Stimulated activated memory B cell treated with anti-CD40 and anti-IgM and Interleukin-4, amounts not matched to agents 10 μg/mL and 1 μg/mL and 100 μg/mL, for 72 hours (primary cell): ENCODE data around the gene OTOG.

Source experiments
- ATAC-seq: fragments of 150-1000 bp; cut with Tn5 transposase; 2 replicates; pipeline ENCODE4 v1.10.0; 2021
- H3K27ac Mint-ChIP-seq: one replicate; pipeline ENCODE4 v1.8.0; 2022; ENCODE audit warnings: mild to moderate bottlenecking, mixed read lengths
- H3K27me3 Mint-ChIP-seq: one replicate; pipeline ENCODE4 v1.8.0; 2022; ENCODE audit warnings: mixed read lengths
- H3K36me3 Mint-ChIP-seq: one replicate; pipeline ENCODE4 v1.8.0; 2022; ENCODE audit warnings: mixed read lengths
- H3K4me1 Mint-ChIP-seq: one replicate; pipeline ENCODE4 v1.8.0; 2022; ENCODE audit warnings: mixed read lengths
- H3K4me3 Mint-ChIP-seq: one replicate; pipeline ENCODE4 v1.8.0; 2022; ENCODE audit warnings: mild to moderate bottlenecking, moderate library complexity, mixed read lengths
- H3K9me3 Mint-ChIP-seq: one replicate; pipeline ENCODE4 v1.8.0; 2022; ENCODE audit warnings: mixed read lengths

OTOG gene

GRCh38 chr11:17543574-17544180, 3.4 kb upstream of the OTOG start:
- Mint-ChIP-seq H3K27ac (no peak overlapping the region), H3K9me3 (peaks cover 2% of the 10 kb centered on the region), H3K27me3 (peaks cover 56% of the 10 kb centered on the region), H3K4me1 (peaks cover 8% of the 10 kb centered on the region), H3K4me3 (no peak overlapping the region), H3K36me3 (no peaks in the 10 kb centered on the region)
- ATAC-seq, result no peak

GRCh38 chr11:17544181-17544622, 2.9 kb upstream of the OTOG start, which contains the start of gene USH1C:
Gene USH1C (minus strand): TSS chr11:17544416. CDS start chr11:17544307, 109 bp downstream.
- no peak within 1 kb of the TSS for H3K4me3 Mint-ChIP-seq
- H3K27ac Mint-ChIP-seq, result no peak within 1 kb of the TSS
- H3K27me3 Mint-ChIP-seq, result peaks cover 60% of the 10 kb centered on the region
- no peaks in the 10 kb centered on the region for H3K36me3 Mint-ChIP-seq
- H3K9me3 Mint-ChIP-seq, result peaks cover 2% of the 10 kb centered on the region
- ATAC-seq, result no peak
- peaks cover 8% of the 10 kb centered on the region for H3K4me1 Mint-ChIP-seq

GRCh38 chr11:17546240-17546639, 819 bp upstream of the OTOG start:
- Mint-ChIP-seq H3K27ac (no peak overlapping the region), H3K27me3 (peaks cover 69% of the 10 kb centered on the region), H3K4me1 (peaks cover 8% of the 10 kb centered on the region), H3K9me3 (peaks cover 2% of the 10 kb centered on the region), H3K36me3 (no peaks in the 10 kb centered on the region), H3K4me3 (no peak overlapping the region)
- no peak for ATAC-seq

- Mint-ChIP-seq H3K27ac (no peak overlapping the region), H3K4me1 (peaks cover 8% of the 10 kb centered on the region)
- ATAC-seq, result no peak
Measured at GRCh38 chr11:17547932-17548331, 873 bp downstream of the OTOG start.

GRCh38 chr11:17548444-17548843, 1.4 kb downstream of the OTOG start:
- no peak overlapping the region for H3K27ac Mint-ChIP-seq
- peaks cover 8% of the 10 kb centered on the region for H3K4me1 Mint-ChIP-seq
- no peak overlapping the region for H3K4me3 Mint-ChIP-seq
- peaks cover 77% of the 10 kb centered on the region for H3K27me3 Mint-ChIP-seq
- no peak for ATAC-seq
- peaks cover 2% of the 10 kb centered on the region for H3K9me3 Mint-ChIP-seq
- H3K36me3 Mint-ChIP-seq, result no peaks in the 10 kb centered on the region

More at GRCh38 chr11:17547932-17548331, 873 bp downstream of the OTOG start:
- Mint-ChIP-seq H3K27me3 (peaks cover 77% of the 10 kb centered on the region), H3K4me3 (no peak overlapping the region), H3K9me3 (peaks cover 2% of the 10 kb centered on the region), H3K36me3 (no peaks in the 10 kb centered on the region)

GRCh38 chr11:17550450-17551346, 3.6 kb downstream of the OTOG start:
- Mint-ChIP-seq H3K27me3 (peaks cover 62% of the 10 kb centered on the region), H3K36me3 (no peaks in the 10 kb centered on the region), H3K4me3 (no peak overlapping the region), H3K9me3 (no peaks in the 10 kb centered on the region), H3K27ac (no peak overlapping the region), H3K4me1 (peaks cover 8% of the 10 kb centered on the region)
- no peak for ATAC-seq

- no peak overlapping the region for H3K4me3 Mint-ChIP-seq
- H3K4me1 Mint-ChIP-seq, result peaks cover 8% of the 10 kb centered on the region
- H3K9me3 Mint-ChIP-seq, result no peaks in the 10 kb centered on the region
- no peak for ATAC-seq
- H3K27ac Mint-ChIP-seq, result no peak overlapping the region
- no peaks in the 10 kb centered on the region for H3K36me3 Mint-ChIP-seq
- peaks cover 55% of the 10 kb centered on the region for H3K27me3 Mint-ChIP-seq
Measured at GRCh38 chr11:17551347-17552040, 4.4 kb downstream of the OTOG start.

- peaks cover 7% of the 10 kb centered on the region for H3K4me1 Mint-ChIP-seq
- H3K27ac Mint-ChIP-seq, result no peak overlapping the region
- H3K4me3 Mint-ChIP-seq, result no peak overlapping the region
- ATAC-seq, result no peak
- peaks cover 50% of the 10 kb centered on the region for H3K27me3 Mint-ChIP-seq
- H3K36me3 Mint-ChIP-seq, result no peaks in the 10 kb centered on the region
- H3K9me3 Mint-ChIP-seq, result no peaks in the 10 kb centered on the region
Measured at GRCh38 chr11:17552041-17552355, 4.9 kb downstream of the OTOG start.

GRCh38 chr11:17552392-17553248, 5.6 kb downstream of the OTOG start:
- Mint-ChIP-seq H3K4me1 (peaks cover under 1% of the 10 kb centered on the region), H3K9me3 (no peaks in the 10 kb centered on the region), H3K27me3 (peaks cover 50% of the 10 kb centered on the region), H3K36me3 (no peaks in the 10 kb centered on the region), H3K4me3 (no peak overlapping the region), H3K27ac (no peak overlapping the region)
- ATAC-seq, result no peak

GRCh38 chr11:17553249-17553546, 6.1 kb downstream of the OTOG start:
- Mint-ChIP-seq H3K27me3 (peaks cover 50% of the 10 kb centered on the region), H3K36me3 (no peaks in the 10 kb centered on the region), H3K4me1 (no peaks in the 10 kb centered on the region), H3K9me3 (no peaks in the 10 kb centered on the region), H3K4me3 (no peak overlapping the region), H3K27ac (no peak overlapping the region)
- ATAC-seq, result no peak

- no peaks in the 10 kb centered on the region for H3K9me3 Mint-ChIP-seq
- no peaks in the 10 kb centered on the region for H3K4me1 Mint-ChIP-seq
- no peaks in the 10 kb centered on the region for H3K36me3 Mint-ChIP-seq
- H3K27me3 Mint-ChIP-seq, result peaks cover 53% of the 10 kb centered on the region
- no peak overlapping the region for H3K27ac Mint-ChIP-seq
- H3K4me3 Mint-ChIP-seq, result no peak overlapping the region
- ATAC-seq, result no peak
Measured at GRCh38 chr11:17554487-17554886, 7.4 kb downstream of the OTOG start.

GRCh38 chr11:17556999-17557398, 9.9 kb downstream of the OTOG start:
- no peak overlapping the region for H3K4me3 Mint-ChIP-seq
- no peaks in the 10 kb centered on the region for H3K9me3 Mint-ChIP-seq
- no peaks in the 10 kb centered on the region for H3K36me3 Mint-ChIP-seq
- H3K27ac Mint-ChIP-seq, result no peak overlapping the region
- H3K27me3 Mint-ChIP-seq, result peaks cover 47% of the 10 kb centered on the region
- no peak for ATAC-seq
- no peaks in the 10 kb centered on the region for H3K4me1 Mint-ChIP-seq

GRCh38 chr11:17558025-17558780, 11.1 kb downstream of the OTOG start:
- H3K27ac Mint-ChIP-seq, result no peak overlapping the region
- ATAC-seq, result no peak
- no peaks in the 10 kb centered on the region for H3K4me1 Mint-ChIP-seq
- no peak overlapping the region for H3K4me3 Mint-ChIP-seq
- H3K27me3 Mint-ChIP-seq, result peaks cover 37% of the 10 kb centered on the region
- no peaks in the 10 kb centered on the region for H3K9me3 Mint-ChIP-seq
- H3K36me3 Mint-ChIP-seq, result no peaks in the 10 kb centered on the region

- no peak for ATAC-seq
- peaks cover 37% of the 10 kb centered on the region for H3K27me3 Mint-ChIP-seq
- no peak overlapping the region for H3K4me3 Mint-ChIP-seq
- no peak overlapping the region for H3K27ac Mint-ChIP-seq
- H3K9me3 Mint-ChIP-seq, result no peaks in the 10 kb centered on the region
- H3K36me3 Mint-ChIP-seq, result no peaks in the 10 kb centered on the region
- H3K4me1 Mint-ChIP-seq, result no peaks in the 10 kb centered on the region
Measured at GRCh38 chr11:17558916-17559315, 11.9 kb downstream of the OTOG start.
